HEK293T (cell line): ENCODE measurements around the gene TP53TG3D.
"Not testable (repeated sequence)": the region's sequence is repeated elsewhere in the genome, so short reads cannot be mapped to it uniquely, and the experiment has no call there.

Experiments
- ARNT ChIP-seq: fragments of 450-650 bp; IDR thresholded peaks from 2 replicates; pipeline ENCODE4 v1.6.1; 2017; ENCODE audit warnings: mild to moderate bottlenecking
- BHLHE40 ChIP-seq: fragments of 450-650 bp; IDR thresholded peaks from 2 replicates; pipeline ENCODE4 v1.6.1; 2016; ENCODE audit warnings: mild to moderate bottlenecking, moderate library complexity, borderline replicate concordance
- FOXK2 ChIP-seq: fragments of 450-650 bp; IDR thresholded peaks from 2 replicates; pipeline ENCODE4 v1.6.1; 2016; ENCODE audit warnings: mild to moderate bottlenecking
- HDGF ChIP-seq: fragments of 450-650 bp; IDR thresholded peaks from 2 replicates; pipeline ENCODE4 v1.6.1; 2017; ENCODE audit warnings: antibody characterized with exemption, borderline replicate concordance
- LEF1 ChIP-seq: fragments of 450-650 bp; IDR thresholded peaks from 2 replicates; pipeline ENCODE4 v1.6.1; 2017; ENCODE audit warnings: mild to moderate bottlenecking, borderline replicate concordance
- SUZ12 ChIP-seq: fragments of 450-650 bp; IDR thresholded peaks from 2 replicates; pipeline ENCODE4 v1.6.1; 2016; ENCODE audit warnings: mild to moderate bottlenecking
- TF ChIP-seq, protein P1 (sequence below): fragments of 450-650 bp; IDR thresholded peaks from 2 replicates; pipeline ENCODE4 v1.6.1; 2016

DNA sequence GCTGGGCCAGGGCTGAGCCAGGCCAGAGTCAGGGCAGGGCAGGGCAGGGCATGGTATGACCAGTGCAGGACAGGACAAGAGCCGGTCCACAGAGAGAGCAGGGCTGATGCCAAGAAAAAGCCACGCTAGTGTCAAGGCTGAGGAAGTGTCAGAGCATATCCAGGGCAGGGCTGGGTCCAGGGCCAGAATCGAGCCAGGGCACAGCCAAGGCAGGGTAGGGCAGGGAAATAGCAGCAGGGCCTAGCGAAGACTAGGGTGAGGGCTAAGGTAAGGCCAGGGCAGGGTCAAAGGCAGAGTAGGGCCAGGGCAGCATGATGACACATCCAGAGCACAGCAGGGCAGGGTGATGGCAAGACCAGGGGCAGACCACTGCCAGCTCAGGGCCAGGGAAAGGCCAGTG is 49.7 kb downstream of the TP53TG3D start:
- not testable (repeated sequence) for TF ChIP-seq LEF1, HDGF, FOXK2, BHLHE40, ARNT, SUZ12
- TF ChIP-seq, protein P1, sequence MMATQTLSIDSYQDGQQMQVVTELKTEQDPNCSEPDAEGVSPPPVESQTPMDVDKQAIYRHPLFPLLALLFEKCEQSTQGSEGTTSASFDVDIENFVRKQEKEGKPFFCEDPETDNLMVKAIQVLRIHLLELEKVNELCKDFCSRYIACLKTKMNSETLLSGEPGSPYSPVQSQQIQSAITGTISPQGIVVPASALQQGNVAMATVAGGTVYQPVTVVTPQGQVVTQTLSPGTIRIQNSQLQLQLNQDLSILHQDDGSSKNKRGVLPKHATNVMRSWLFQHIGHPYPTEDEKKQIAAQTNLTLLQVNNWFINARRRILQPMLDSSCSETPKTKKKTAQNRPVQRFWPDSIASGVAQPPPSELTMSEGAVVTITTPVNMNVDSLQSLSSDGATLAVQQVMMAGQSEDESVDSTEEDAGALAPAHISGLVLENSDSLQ = not testable (repeated sequence)
